AG09319 (cell line): ENCODE measurements around the gene HABP2.

ENCODE experiments used
- DNase-seq: peaks from one replicate; pipeline ENCODE4 v3.0.0-alpha.2; 2010; ENCODE audit warnings: low read depth; ENCODE audit errors: extremely low read depth
- TF ChIP-seq, protein P1 (sequence below): IDR thresholded peaks from 2 replicates; pipeline ENCODE4 v1.5.1; 2011; ENCODE audit warnings: low read depth, mild to moderate bottlenecking, inconsistent platforms, low read length, moderate library complexity

Gene HABP2

DNA sequence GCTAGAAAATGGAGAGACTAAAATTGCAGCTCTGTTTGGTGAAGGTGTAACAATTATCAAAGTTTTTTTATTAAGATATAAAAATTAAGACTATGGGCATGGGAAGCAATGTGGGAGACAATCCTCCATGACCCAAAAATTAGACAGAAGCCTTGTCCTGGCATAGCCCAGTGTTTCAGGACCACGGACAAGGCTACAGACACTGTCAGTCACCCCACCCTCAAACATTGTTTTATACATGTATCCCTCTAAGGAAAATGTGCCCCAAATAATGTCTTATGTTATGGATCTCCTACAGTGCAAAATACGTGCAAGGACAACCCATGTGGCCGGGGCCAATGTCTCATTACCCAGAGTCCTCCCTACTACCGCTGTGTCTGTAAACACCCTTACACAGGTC is 24.0 kb downstream of the HABP2 start:
- no peak for DNase-seq
- TF ChIP-seq, protein P1, sequence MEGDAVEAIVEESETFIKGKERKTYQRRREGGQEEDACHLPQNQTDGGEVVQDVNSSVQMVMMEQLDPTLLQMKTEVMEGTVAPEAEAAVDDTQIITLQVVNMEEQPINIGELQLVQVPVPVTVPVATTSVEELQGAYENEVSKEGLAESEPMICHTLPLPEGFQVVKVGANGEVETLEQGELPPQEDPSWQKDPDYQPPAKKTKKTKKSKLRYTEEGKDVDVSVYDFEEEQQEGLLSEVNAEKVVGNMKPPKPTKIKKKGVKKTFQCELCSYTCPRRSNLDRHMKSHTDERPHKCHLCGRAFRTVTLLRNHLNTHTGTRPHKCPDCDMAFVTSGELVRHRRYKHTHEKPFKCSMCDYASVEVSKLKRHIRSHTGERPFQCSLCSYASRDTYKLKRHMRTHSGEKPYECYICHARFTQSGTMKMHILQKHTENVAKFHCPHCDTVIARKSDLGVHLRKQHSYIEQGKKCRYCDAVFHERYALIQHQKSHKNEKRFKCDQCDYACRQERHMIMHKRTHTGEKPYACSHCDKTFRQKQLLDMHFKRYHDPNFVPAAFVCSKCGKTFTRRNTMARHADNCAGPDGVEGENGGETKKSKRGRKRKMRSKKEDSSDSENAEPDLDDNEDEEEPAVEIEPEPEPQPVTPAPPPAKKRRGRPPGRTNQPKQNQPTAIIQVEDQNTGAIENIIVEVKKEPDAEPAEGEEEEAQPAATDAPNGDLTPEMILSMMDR = no peak

DNA sequence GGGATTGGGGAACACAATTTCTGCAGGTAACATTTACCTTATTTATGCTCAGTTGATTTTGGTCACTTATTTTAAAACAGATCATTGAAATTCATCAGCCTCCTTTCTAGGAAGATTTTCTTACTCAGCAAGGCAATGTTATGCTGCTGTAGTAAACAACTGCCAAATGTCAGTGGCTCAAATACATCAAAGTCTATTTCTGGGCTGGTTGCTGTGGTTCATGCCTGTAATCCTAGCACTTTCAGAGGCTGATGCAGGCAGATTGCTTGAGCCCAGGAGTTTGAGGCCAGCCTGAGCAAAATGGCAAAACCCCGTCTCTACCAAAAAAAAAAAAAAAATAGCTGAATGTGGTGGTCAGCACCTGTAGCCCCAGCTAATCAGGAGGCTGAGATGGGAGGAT is 25.9 kb downstream of the HABP2 start:
- TF ChIP-seq, protein P1 = no peak
- DNase-seq = no peak

DNA sequence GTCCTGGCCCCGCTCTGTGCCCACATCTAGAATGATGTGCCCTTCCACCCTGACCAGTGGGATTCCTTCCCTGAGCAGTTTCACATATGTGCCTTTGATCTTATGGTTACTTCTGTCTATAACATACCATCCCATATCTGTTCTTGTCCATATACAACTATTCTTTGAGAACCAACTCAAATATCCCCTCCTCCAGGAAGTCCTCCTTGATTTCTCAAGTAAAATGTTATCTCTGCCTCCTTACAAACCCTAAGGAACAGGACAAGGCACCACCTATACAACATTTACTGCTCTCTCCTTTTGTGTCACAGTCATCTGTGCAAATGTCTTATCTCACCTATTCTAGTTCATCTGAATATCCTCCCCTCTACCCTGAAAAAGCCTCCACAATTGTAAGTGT is 28.2 kb downstream of the HABP2 start:
- TF ChIP-seq, protein P1 = no peak
- DNase-seq = no peak

DNA sequence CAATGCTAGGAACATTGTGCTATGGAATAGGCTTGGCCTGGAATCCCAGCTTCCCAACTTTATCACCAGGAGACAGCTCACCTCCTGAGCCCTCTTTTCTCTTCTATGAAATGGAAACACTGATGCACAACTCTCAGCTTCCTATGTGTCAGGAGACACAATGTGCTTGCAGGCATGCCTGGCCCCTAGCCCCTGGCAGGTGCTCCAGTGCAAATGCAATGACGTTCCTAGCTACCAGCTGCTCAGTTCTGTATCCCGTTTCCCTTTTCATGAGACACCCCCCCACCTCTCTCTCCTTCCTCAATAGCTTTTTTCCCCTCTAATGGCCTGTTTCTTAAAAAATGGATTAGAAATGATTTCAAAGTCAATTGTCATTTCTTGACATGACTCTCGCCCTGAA is 30.7 kb downstream of the HABP2 start:
- no peak for DNase-seq
- TF ChIP-seq, protein P1 = no peak

DNA sequence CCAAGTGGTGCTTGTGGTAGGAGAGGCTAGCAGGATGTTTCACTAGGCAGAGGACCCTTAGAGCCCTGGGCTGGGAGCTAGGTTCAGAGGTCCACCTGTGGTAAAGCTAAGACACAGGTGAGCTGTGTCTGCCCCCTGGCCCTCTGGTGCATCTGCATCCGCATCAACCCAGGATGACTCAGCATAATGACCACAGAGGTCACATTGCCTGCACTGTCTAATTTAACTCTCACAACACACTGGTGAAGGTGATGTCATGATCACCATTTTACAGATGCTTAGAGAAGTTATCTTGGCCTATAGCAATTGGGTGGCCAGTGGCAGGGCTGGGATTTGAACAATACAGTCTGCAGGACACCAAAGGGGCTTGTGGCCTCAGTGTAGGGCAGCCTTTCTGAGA is 33.1 kb downstream of the HABP2 start:
- no peak for DNase-seq
- TF ChIP-seq, protein P1 = no peak

DNA sequence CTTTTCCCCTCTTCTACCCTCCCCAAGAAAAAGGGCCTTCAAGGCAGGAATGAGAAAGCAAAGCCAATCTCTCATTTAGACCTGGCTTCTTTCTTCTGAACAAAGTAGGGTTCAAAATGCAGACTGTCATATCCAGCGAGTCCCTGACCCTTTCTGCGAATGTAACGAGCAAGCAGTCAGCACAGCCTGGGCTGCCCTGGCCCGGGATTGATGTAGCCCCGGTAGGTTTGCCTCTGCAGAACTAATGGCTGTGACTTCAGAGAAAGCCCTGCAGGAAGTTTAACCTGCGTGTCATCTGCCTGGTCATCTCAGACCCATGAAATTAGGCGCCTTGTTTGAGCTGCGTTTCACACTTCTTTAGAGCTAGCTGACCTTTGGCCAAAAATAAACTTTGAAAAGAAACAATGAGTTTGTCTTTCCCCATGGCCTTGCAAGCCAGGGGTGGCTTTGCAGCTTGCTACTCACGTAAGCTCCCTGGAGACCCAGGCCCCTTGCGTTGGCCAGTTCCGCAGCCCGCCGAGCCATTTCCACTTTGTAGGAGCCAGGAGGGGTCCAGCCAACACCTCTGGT is 36.4 kb downstream of the HABP2 start:
- TF ChIP-seq, protein P1 = no peak
- DNase-seq = no peak

DNA sequence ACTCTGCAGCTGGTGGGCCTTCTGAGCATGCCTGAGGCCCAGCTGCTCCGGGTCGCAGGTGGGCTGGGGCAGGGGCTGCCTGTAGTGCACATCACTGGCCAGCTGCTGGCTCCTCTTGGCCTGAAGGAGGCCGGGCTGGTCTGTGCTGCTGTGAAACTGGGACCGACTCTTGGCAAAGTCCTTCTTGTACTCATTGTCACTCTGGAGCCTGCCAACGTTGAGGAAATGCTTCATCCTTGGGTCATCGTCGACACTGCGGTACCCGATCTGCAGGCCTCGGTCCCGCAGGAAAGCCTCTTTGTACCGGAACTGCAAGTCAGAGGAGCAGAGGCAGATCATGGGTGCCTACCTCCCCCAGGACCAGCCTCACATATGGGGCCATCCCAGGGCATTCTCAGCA is 37.7 kb downstream of the HABP2 start:
- TF ChIP-seq, protein P1 = no peak
- DNase-seq = no peak
